ENCODE measurements around the gene ARHGAP22. TPM values are rescaled to one million over a fixed set of nuclear protein-coding genes. Genes with fewer than 3 reads are reported as not detected.

ARHGAP22 gene
- polyA plus RNA-seq, 1 of the 3 experiments (the other 2 are of a cell fraction) = 12.4 TPM

DNA sequence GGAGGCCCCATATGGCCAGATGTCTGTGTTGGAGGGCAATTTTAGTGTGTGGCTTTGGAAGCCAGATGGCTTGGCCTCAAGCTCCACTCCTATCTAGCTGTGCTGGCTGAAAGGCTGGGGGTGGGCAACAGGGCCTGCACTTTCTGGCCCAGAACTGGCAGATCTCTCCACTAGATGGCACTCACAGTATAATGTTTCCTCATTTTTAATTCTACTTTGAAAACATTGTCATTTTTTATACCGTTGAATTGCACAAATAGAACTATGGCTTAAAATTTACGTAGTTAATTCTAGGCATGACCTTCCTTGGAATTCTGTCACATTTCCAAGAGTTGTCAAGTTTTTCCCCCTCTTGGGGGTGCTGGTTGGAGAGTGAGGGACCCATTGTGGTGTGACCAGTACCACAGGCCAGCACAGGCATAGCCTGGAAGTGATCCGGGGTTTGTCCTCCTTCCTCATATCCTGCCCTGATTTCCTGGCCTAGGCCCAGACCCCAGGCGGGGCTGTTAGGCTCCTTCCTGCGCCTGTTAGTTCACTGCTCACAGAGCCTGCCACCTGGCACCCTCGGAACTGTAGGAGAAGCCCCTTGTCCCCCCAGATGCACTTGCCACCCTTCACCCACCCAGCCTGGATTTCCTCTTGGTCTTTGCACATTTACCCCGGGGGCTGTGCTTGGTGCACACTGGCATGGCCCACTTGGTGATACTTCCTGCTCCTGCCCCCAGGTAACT lies 52.8 kb downstream of the ARHGAP22 start:
- no peaks in the 10 kb centered on the region for H3K9me2 ChIP-seq
- peaks cover 0 to 27% of the 10 kb centered on the region in 2 experiments; a peak in 2 of 4 replicates for H3K4me1 ChIP-seq (ENCODE audit: control insufficient read depth in 1 of 2, insufficient read depth in 2 of 2, low read depth in 1 of 2, low read length in 1 of 2)
- no peaks in the 10 kb centered on the region for H3F3A ChIP-seq (replicated peaks; ENCODE audit: insufficient read depth)
- no peak overlapping the region for H3K4me3 ChIP-seq (ENCODE audit: low read depth in 2 of 2, low read length in 1 of 2)
- no peaks in the 10 kb centered on the region for H3K27me3 ChIP-seq (ENCODE audit: insufficient read depth)
- no peak overlapping the region for H3K9ac ChIP-seq
- no peaks in the 10 kb centered on the region for H3K9me3 ChIP-seq
- ChIA-PET POLR2A (interaction anchor here (0.5 to 4.3 kb wide), 2 partner anchors 104 to 808 kb away, joined by 3 to 25 read pairs; no protein-coding TSS in a partner anchor), CTCF (interaction anchor here (0.6 to 18.6 kb wide), 43 partner anchors 9 to 960 kb away, joined by 3 to 662 read pairs (median 4); partner anchors contain the start of gene ARHGAP22)
- peaks cover 0 to 16% of the 10 kb centered on the region in 2 experiments for H3K36me3 ChIP-seq (replicated peaks in 1 of 2; ENCODE audit: control insufficient read depth in 1 of 2, insufficient read depth in 2 of 2, low read length in 1 of 2)
- H3K4me2 ChIP-seq = no peak overlapping the region
- DNase-seq = peak; percentile 87
- H2AFZ ChIP-seq (ENCODE audit: low read depth) = no peak overlapping the region
- H3K79me2 ChIP-seq (ENCODE audit: insufficient read depth) = peaks cover 18% of the 10 kb centered on the region; the same call in 1 of the 2 replicates
- peak overlapping the region in 1 of 2 experiments; percentile 74; a peak in 2 of 4 replicates for H3K27ac ChIP-seq (ENCODE audit: low read depth in 2 of 2, low read length in 1 of 2)
- WGBS (ENCODE audit: low lambda C conversion rate) = 24% methylated on average over 3 of the region's 7 CpGs
- H4K20me1 ChIP-seq (ENCODE audit: insufficient read depth) = no peaks in the 10 kb centered on the region
- TF ChIP-seq GATA2 (CRISPR knock-in tag; IDR thresholded peaks at IDR 0.05) (no peak), MAX (IDR thresholded peaks at IDR 0.05; ENCODE audit: low read depth) (no peak), SMC3 (IDR thresholded peaks at IDR 0.05; ENCODE audit: low read depth, low read length) (peak; percentile 90), ELF1 (IDR thresholded peaks at IDR 0.05) (no peak), EP300 (IDR thresholded peaks at IDR 0.05; ENCODE audit: borderline replicate concordance in 1 of 2, low read depth in 1 of 2, low read length in 1 of 2) (peak in 1 of 2 experiments; percentile 70; a peak in 2 of 4 replicates), TAF1 (IDR thresholded peaks at IDR 0.05; ENCODE audit: borderline replicate concordance, low read depth, low read length) (no peak), YY1 (IDR thresholded peaks at IDR 0.05; ENCODE audit: low read depth) (no peak), FOSL2 (IDR thresholded peaks at IDR 0.05; ENCODE audit: borderline replicate concordance, low read depth) (no peak), TEAD4 (IDR thresholded peaks at IDR 0.05; ENCODE audit: borderline replicate concordance, insufficient read depth) (no peak), NRF1 (IDR thresholded peaks at IDR 0.05; ENCODE audit: low read depth, low read length) (no peak), POLR2AphosphoS5 (IDR thresholded peaks at IDR 0.05; ENCODE audit: low read depth, low read length) (no peak), TCF12 (IDR thresholded peaks at IDR 0.05) (no peak), RAD21 (IDR thresholded peaks at IDR 0.05; ENCODE audit: low read length) (peak; percentile 92), NFIC (IDR thresholded peaks at IDR 0.05; ENCODE audit: borderline replicate concordance) (no peak), FOXM1 (IDR thresholded peaks at IDR 0.05; ENCODE audit: low read depth) (no peak), MXI1 (IDR thresholded peaks at IDR 0.05; ENCODE audit: low read depth, low read length) (peak; percentile 22; the same call in 1 of the 2 replicates), FOXJ3 (CRISPR knock-in tag; IDR thresholded peaks at IDR 0.05) (no peak), EZH2phosphoT487 (IDR thresholded peaks at IDR 0.05; ENCODE audit: borderline replicate concordance, low read depth) (no peak), RXRA (IDR thresholded peaks at IDR 0.05; ENCODE audit: borderline replicate concordance, low read depth) (no peak), JUND (IDR thresholded peaks at IDR 0.05) (no peak), RFX5 (IDR thresholded peaks at IDR 0.05; ENCODE audit: low read length) (no peak), GABPA (IDR thresholded peaks at IDR 0.05; ENCODE audit: low read depth) (no peak), CHD2 (IDR thresholded peaks at IDR 0.05; ENCODE audit: low read length, partially characterized antibody) (peak; percentile 67)
- TF ChIP-seq, protein P1, sequence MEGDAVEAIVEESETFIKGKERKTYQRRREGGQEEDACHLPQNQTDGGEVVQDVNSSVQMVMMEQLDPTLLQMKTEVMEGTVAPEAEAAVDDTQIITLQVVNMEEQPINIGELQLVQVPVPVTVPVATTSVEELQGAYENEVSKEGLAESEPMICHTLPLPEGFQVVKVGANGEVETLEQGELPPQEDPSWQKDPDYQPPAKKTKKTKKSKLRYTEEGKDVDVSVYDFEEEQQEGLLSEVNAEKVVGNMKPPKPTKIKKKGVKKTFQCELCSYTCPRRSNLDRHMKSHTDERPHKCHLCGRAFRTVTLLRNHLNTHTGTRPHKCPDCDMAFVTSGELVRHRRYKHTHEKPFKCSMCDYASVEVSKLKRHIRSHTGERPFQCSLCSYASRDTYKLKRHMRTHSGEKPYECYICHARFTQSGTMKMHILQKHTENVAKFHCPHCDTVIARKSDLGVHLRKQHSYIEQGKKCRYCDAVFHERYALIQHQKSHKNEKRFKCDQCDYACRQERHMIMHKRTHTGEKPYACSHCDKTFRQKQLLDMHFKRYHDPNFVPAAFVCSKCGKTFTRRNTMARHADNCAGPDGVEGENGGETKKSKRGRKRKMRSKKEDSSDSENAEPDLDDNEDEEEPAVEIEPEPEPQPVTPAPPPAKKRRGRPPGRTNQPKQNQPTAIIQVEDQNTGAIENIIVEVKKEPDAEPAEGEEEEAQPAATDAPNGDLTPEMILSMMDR (IDR thresholded peaks at IDR 0.05) = peak; percentile 85
- TF ChIP-seq, protein P2, sequence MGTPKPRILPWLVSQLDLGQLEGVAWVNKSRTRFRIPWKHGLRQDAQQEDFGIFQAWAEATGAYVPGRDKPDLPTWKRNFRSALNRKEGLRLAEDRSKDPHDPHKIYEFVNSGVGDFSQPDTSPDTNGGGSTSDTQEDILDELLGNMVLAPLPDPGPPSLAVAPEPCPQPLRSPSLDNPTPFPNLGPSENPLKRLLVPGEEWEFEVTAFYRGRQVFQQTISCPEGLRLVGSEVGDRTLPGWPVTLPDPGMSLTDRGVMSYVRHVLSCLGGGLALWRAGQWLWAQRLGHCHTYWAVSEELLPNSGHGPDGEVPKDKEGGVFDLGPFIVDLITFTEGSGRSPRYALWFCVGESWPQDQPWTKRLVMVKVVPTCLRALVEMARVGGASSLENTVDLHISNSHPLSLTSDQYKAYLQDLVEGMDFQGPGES (IDR thresholded peaks at IDR 0.05; ENCODE audit: low read depth, low read length) = no peak
- TF ChIP-seq, protein P3, sequence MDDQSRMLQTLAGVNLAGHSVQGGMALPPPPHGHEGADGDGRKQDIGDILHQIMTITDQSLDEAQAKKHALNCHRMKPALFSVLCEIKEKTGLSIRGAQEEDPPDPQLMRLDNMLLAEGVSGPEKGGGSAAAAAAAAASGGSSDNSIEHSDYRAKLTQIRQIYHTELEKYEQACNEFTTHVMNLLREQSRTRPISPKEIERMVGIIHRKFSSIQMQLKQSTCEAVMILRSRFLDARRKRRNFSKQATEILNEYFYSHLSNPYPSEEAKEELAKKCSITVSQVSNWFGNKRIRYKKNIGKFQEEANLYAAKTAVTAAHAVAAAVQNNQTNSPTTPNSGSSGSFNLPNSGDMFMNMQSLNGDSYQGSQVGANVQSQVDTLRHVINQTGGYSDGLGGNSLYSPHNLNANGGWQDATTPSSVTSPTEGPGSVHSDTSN (IDR thresholded peaks at IDR 0.05) = no peak
- TF ChIP-seq, protein P4, sequence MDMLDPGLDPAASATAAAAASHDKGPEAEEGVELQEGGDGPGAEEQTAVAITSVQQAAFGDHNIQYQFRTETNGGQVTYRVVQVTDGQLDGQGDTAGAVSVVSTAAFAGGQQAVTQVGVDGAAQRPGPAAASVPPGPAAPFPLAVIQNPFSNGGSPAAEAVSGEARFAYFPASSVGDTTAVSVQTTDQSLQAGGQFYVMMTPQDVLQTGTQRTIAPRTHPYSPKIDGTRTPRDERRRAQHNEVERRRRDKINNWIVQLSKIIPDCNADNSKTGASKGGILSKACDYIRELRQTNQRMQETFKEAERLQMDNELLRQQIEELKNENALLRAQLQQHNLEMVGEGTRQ (IDR thresholded peaks at IDR 0.05; ENCODE audit: borderline replicate concordance, low read depth, low read length) = no peak
